Activated T-cell treated with anti-CD3 and anti-CD28 coated beads for 48 hours (primary cell): ENCODE results near the gene ATXN1.
A peak's percentile ranks its signal among the peaks of the same experiment; 100 is the strongest.

Source experiments
- DNase-seq: peaks from one replicate; pipeline ENCODE4 v3.0.0-alpha.2; 2020; ENCODE audit warnings: low read depth

Gene ATXN1

DNA sequence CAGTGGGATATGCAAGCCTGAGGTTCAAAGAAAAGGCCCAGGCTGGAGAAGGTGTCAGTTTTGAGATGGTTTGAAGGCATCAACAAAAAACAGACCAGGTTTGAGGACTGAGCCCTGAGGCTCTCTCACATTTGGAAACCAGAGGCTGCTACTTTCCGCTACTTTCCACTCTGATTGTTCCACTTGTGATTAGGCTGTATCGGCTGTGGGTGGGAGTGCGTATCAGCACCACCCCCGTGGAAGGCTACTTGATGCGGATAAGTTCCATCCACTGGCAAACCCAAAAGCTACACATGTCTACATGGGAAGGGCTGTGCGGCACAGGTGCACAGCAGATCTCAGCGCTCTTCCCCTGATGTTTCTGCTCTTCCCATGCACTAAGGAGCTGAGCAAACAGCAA lies 324.2 kb downstream of the ATXN1 start:
- no peak for DNase-seq

DNA sequence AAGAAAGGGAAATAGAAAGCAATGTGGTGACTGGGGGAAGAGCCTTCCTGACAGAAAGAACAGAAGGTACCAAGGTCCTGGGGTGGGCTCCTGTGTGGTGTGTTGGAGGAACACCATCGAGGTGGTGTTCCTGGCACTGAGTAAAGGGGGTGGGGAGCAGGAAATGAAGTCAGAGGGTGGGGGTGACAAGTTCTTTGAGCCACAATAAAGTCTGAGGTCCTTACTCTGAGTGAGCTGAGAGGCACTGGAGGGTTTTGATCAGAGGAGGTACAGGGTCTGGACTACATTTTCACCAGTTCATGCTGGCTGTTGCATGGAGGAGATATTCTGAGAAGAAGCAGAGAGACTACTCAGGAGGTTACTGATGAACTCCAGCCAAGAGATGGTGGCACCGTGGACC lies 324.7 kb downstream of the ATXN1 start:
- peak; percentile 25 for DNase-seq

DNA sequence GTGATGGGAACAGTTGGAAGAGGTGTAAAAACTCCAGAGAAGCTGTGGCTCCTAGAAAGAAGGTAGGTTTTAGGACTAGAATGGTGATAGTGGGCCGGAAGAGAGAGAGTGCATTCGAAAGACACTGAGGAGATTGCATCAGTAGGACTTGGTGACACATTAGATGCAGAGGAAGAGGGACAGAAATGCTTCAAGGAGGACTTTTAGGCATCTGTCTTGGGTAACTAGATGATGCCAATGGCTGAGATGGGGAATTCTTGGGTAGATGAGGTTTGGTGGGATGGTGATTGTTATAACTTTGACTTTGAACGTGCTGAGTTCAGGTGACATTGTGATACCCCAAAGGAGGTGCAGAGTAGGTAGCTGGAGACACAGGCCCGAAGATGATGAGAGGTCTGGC lies 326.4 kb downstream of the ATXN1 start:
- DNase-seq, result no peak

DNA sequence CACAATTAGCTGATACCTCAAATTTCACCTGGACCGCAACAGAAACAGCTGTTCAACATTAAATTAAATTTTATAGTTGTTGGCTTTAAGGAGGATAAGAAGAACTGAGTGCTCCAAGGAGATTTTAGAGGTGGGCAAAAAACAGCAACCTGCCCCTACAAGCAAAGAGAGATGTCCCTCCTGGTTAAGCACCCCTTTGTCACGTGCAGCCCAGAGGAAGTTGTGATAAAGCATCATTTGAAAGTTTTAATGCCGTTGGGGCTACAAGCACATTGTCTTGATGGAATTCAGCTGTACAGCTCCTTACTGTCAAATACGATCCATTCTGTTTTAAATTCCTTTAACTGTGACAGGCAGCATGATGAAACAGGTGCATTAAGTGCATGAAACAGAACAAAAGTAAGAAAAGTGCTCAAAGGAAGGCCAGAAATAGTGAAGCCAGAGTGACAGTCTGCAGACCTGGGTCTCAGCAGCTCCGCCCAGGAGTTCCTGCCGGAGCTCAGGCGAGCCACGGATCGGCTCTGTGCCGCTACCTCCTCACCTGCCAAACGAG lies 327.8 kb downstream of the ATXN1 start:
- no peak for DNase-seq

DNA sequence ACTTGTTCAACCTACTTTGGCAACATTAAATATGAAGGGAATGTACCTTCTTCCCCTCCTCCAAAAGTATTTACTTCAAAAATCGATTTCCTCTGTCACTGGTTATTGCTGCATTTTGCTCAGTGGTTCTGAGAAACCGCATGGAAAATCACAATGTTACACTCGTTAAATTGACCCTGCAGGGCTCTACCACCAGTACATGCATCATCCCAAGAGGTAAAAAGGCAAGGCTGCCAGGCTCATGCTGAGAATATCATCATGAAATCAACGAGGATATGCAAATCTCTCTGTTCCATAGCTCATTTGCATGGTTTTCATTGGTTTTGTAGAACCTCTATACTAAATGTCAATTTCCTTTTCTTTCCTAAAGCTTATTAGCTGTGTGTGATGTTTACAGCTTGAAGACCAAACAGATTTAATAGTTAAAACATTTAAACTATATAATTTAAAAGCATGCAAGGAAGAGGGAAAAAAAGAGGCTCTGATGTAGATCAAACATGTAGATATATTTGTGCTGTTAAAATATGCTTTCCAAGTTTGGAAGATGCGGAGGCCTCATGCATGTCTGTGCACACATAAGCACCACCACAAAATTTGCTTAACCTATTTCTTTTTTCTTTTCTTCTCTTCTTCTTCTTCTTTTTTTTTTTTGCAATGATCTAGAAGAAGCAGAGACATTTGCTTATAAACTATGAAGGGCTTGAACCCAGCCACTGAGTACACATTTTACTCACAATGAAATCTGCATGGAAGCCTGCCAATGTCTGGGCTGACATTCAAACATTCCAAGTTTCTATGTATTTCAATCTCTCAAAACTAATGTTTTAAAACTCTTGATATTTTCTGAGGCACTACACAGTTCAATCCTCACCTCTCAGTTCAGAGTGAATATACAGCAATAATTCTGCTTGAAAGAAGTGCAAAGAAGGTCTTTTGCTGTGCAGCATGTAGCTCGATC lies 328.9 kb downstream of the ATXN1 start:
- DNase-seq, result no peak

DNA sequence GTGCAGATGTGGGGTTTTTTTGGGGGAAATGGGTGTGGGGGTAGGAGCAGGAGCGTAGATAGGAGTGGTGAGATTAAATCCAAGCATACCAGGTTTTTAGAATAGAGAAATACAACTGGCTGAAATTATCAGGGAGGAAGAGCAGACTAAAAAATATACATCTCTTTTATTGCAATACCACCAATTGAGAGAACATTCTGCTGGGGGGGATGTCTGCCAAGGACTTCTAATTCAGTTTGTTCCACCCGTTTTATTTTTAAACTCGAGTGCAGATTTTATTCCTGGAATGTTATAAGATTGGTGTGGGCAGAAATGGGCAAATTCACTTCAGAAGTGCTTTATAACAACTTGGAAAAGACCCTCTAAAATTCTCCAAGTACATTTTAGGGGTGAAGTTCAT lies 330.2 kb downstream of the ATXN1 start:
- DNase-seq, result no peak

DNA sequence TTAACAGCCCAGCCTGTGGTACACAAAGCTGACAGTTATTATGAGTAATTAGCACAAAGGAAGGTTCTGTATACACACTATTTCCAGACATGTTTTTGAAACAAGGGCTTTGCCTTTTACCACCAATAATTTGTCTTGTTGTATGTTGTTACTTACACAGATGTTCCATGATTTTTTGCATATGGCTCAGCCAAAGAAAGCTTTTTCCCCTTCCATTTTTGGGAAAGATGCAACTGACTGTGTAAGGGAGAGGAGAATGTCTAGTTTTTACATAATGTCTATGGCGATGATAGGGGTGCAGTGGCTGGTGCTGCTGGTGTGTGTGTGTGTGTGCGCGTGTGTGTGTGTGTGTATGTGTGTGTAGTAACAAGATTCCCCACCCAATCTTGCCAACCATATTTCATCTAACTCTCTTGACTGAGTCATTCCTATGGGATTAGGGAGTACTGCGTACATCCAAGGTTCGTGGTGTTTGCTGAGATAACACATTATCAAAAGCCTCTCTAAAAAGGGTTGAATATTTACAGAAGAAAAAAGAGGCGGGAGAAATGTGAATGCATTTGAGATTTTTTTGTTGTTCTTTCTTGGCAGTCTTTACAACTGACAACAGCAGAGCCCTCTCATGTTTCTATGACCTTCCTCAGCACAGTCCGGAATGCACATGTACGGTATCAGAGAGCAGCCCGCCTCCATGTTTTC lies 330.7 kb downstream of the ATXN1 start:
- no peak for DNase-seq

DNA sequence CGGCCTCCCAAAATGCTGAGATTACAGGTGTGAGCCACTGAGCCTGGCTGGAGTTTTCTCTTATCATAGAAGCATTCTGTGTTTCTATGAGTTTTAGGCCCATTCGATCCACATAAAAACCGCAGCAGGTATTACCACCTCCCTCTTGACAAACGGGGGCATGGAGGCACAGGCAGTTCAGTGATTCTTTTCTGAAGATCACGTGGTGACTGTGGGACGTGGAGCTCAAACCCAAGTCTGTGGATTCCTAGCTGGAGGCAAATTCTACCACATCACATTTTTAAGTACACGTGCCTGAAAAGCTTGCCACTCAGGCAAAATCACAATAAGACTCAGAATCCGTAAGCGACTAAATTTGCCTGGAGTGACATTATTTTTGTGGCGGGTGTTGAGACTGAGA lies 331.6 kb downstream of the ATXN1 start:
- no peak for DNase-seq

DNA sequence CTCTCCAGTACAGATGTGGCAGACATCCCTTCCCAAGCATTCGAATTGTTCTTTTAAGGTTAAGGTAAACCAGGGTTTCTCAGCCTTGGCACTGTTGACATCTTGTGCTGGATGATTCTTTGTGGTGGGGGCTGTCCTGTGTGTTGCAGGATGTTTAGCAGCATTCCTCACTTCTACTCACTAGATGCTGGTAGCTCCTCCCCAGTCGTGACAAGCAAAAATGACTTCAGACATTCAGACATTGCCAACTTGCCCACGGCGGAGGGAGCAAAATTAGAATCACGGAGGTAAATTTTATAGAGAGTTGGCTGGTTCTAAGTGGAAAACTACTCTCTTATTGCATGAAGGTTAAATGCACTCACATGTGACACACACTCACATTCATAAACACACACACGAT lies 334.1 kb downstream of the ATXN1 start:
- DNase-seq, result no peak

DNA sequence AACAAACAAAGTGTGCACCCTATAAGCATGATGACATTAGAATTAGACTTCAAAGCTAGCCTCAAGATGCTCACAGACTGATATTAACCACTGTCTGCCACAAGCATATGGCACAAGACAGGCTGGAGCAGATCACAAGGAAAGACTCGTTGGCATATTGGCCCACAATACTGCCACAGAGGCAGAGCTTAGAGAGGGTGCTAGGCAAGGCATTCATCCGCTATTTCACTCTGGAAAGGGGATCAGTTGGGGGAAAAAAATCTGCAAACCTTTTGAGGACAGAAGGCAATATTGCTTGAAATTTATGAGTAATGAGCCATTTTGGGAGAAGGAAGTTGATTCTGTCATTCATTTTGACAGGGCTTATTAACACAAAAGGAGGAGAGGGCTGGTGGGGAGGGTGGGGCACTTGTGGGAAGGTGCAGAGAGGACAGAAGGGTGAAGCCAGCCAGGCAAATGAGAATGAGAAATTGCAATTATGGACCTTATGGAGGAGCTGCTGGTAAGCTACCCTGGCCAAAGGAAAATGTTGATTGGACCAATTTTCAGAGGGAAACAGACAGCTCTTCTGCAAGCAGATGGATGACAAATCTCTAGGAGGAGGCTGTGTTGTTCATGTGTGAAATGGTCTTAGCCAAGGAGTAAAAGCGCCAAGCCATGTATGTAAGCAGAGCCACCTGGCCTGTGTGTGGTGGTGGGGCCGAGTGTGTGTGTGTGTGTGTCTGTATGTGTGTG lies 335.2 kb downstream of the ATXN1 start:
- no peak for DNase-seq

DNA sequence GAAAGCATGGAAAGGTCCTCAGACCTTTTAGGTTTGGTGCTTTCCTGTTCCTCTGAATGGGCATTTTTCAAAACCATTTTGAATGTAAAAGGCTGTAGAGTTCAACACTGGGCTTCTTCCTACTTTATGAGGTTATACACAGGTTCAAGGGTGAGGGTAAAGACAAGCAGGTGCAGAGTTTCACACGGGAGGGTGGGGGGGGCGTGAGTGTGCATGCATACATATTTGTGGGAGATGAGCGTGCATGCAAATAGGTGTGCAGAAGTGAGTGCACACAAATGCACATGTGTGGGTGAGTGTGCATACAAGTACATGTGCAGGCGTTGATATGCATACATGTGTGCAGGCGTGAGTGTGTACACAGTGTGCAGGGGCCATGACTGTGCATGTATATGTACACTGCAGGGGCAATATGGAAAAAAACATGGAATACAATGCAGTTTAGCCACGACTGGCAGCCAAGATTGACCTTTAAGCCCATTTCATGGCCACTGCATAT lies 339.7 kb downstream of the ATXN1 start:
- DNase-seq, result no peak

DNA sequence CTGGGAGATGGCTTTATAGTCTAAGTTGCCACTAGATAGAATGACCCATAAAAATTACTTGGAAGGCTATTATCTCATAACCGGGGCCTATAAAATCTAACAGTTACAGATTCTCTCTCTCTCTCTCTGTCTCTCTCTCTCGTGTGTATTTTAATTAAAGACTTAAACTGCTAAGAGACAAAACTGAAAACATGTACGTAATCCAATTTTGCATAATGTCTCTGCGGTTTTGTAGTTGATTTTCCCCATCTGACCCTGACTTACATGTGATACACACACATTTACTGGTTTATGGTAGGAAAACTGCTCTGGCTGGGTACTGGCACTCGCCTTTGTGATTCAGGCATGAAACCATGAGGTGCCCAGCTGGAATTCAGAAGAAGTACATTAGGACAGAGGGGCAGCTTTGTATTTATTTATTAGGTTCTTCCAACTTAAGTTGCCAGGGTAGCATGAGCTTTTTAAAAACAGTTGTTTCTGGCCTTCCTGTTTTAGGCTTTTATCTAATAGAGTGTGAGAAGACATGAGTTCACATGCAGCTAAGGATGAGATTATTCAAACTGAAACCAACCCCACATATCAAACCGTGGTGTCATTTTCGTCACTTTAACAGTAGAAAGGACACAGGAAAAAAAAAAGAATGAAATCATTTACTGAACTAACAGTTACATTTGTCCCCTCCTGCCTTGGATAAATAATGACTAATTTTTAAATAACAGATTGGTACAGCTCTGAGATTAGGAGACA lies 340.4 kb downstream of the ATXN1 start:
- no peak for DNase-seq

DNA sequence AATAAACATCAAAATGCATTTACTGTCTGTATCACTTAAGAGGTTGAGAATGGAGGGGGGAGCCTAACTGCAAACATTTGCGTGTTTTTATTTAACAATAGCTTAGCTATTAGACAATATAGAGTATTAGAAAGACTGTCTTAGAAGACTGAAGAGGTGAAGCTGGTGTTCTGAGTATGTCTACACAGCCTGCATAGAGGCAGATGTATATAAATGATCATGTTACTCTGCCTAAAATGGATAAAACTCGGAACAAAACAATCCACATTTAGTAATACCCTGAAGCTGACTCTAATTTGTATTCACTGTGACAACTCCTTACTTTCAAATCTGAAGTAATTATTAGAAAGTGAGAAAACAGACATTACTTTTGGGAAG lies 340.9 kb downstream of the ATXN1 start:
- DNase-seq, result no peak

DNA sequence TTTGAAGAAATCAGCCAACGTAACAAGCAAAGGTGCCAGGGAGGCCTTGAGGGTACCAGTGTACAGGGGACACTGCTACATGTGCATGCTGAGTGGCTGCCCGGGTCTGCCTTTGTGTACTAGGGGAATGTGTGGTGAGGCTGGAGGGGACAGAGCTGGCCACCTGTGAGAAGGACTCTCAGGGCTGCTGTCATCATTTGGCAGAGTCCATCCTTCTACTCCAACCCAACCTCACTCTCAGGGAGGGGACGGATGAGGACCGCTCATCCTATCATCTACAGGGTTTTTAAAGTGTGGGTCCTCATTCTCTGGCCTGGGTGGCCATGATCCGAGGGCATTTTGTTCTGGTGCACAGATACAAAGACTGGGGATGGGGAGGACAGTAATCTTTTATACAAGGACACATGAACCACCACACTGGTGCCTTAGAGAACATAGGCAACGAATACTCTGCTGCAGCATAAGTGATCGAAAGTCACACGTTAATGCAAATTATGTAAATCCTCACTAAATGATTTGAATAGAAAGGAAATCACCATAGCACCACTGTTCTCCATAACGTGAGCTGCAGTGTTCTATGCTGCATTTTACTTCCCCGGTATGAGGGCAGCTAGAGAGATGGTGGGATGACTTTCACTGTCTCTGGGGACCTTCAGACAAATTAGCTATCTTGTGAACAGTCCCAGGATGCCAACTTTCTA lies 341.5 kb downstream of the ATXN1 start:
- DNase-seq, result no peak

DNA sequence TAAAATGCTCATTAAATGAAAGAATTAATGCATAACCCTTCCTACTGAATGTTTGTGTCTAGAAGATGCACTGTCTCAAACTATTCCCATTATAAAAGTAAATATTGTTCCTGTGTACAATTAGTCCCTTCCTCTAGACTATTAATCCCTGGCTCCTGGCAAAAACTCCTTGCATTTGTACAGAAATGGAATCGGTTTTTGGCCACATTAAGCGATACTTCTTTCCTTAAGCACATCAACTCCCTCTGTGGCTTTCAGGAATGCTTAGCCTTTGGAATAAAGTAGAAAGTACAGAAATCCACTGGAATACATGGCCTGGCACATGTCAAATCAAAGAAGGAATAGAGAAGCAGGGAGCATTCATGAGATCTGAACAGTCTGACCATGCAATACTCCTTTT lies 343.1 kb downstream of the ATXN1 start:
- DNase-seq, result no peak

DNA sequence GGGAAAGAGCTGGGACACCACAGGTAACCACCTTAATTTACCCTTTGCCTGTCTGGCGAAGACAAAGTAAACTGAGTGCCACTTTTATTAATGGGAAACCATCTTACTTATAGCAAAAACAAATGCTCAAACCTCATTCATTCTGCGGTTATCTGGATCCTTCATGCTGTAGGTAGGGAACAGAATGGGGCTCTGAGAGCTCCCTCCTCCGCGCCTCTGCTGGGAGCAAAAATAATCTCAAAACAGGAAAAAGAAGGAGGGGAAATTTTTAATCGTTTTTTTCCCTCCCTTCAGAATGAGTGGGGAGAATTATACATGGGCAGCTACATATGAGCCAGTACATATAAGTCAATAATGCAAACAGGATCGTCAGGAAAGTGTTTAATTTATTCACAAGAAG lies 345.6 kb downstream of the ATXN1 start:
- no peak for DNase-seq

DNA sequence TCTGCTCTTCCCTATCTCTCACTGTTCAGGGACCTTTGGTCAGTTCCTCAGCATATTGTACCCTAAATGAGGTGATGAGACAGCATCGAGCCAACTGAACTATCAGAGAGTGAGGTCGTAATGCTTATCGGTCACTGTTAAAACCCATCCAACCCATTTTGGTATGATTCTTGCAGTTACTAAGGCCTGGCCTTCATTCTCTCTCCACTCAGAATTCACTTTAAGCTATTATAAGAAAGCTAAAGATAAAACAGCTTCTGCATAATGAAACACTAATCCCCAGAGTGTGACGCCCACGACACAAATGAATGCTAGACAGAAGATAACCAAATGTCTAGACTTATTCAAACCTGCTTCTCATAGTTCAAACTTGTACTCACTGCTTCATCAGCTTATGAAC lies 347.1 kb downstream of the ATXN1 start:
- DNase-seq, result no peak

DNA sequence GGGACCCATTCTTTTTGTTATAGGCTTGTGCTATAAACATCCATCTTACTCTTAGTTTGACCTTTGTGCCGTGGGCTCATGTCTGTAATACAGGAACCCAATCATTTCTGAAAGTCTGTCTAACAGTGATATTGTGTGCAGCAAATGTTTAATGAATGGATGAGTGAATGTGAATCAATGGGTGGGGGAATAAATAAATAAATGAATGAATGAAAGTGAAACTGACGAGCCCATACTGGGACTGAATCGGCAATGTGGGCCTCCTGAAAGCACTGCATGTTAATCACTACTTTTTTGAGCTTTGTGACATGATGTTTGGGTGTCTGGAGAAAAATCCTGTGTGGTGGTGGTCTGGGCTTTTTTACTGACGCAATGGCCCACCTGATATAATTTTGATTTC lies 347.9 kb downstream of the ATXN1 start:
- no peak for DNase-seq

DNA sequence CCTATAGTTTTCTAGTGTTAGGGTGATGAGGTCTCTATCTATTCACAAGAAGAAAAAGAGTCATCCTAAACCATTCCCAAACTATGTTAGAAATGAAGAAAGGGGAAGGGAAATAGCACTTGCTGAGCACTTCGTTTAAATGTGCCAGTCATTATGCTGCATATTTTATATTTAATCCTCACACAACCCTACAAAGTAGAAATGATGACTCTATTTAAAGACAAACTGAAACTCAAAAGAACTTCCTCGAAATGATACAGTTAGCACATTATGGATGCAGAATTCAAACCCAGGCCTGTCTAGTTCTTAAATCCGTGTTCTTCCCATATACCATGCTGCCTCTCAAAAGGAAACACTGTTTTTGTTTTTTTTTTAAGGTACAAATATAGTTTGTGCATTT lies 348.3 kb downstream of the ATXN1 start:
- no peak for DNase-seq

DNA sequence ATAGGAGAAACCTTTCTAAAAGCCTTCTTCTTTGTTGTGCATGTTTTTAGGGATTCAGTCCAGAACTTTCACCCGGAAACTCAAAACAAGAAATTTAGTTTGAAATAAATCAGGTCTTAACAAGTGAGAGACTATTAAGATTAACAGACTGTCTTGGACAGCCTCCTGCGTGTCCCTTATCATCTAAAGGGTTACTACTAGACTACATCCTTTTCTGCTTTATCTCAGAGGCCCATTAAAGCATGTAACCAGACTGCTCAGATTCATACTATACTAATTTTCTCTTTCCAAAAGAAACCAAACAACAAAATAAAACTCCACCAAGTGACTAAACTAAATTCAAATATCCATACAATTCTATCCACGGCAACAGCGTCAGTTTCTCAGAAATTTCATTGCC lies 349.1 kb downstream of the ATXN1 start:
- DNase-seq, result no peak
